Kidney epithelial cell (primary cell): Measurements from ENCODE around the gene ITPKB. TPM values are rescaled to one million over a fixed set of nuclear protein-coding genes. Genes with fewer than 3 reads are reported as not detected.
"Not testable (repeated sequence)": the region's sequence is repeated elsewhere in the genome, so short reads cannot be mapped to it uniquely, and the experiment has no call there.

Experiments
- DNase-seq: peaks from one replicate; pipeline ENCODE4 v3.0.0-alpha.2; 2010; ENCODE audit warnings: low read depth
- H3K27me3 ChIP-seq: 2 replicates; pipeline ENCODE4 v1.6.0; 2011; ENCODE audit warnings: low read length; ENCODE audit not compliant: control insufficient read depth, insufficient read depth
- H3K36me3 ChIP-seq: 2 replicates; pipeline ENCODE4 v1.5.1; 2011; ENCODE audit warnings: low read length; ENCODE audit not compliant: control insufficient read depth, insufficient read depth
- H3K4me3 ChIP-seq: 2 replicates; pipeline ENCODE4 v1.5.1; 2011; ENCODE audit warnings: low read depth, mild to moderate bottlenecking, control low read depth, low read length
- CTCF ChIP-seq: IDR thresholded peaks from 2 replicates; pipeline ENCODE4 v1.5.1; 2011; ENCODE audit warnings: mild to moderate bottlenecking, moderate library complexity, low read length, control low read depth, inconsistent platforms; ENCODE audit not compliant: insufficient read depth, poor library complexity, severe bottlenecking
- total RNA-seq: library from RNA; depleted of rRNA; stranded (reverse); fragments of >200 nt; gene quantifications from 2 replicates; pipeline ENCODE4 v1.2.3, GENCODE V29; 2015

The ITPKB gene
- total RNA-seq, 1 donor from 2014 or later = 11.7 TPM

- Histone ChIP-seq H3K36me3 (no peaks in the 10 kb centered on the region), H3K27me3 (no peaks in the 10 kb centered on the region), H3K4me3 (no peak overlapping the region)
- no peak for DNase-seq
- TF ChIP-seq CTCF = no peak
These were observed 37.9 kb upstream of the ITPKB start for GRCh38 chr1:226776975-226777374.

DNA sequence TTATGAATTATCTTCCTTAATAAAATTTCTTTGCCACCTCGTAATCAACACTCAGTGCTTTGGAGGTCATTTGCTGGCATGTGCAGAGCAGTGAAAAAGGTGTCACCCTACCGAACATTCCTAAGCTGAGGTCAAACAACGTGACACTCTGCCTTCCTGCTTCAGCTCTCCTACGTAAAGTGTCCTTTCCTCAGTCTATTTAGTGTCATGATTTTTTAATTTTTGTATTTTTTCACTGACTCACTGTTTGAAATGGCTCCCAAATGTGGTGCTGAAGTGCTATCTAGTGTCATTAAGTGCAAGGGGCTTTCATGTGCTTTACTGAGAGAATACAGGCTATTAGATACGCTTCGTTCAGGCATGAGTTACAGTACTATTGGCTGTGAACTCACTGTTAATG, 37.0 kb upstream of the ITPKB start:
- Histone ChIP-seq H3K27me3 (no peaks in the 10 kb centered on the region), H3K36me3 (no peaks in the 10 kb centered on the region)
- no peak for TF ChIP-seq CTCF

DNA sequence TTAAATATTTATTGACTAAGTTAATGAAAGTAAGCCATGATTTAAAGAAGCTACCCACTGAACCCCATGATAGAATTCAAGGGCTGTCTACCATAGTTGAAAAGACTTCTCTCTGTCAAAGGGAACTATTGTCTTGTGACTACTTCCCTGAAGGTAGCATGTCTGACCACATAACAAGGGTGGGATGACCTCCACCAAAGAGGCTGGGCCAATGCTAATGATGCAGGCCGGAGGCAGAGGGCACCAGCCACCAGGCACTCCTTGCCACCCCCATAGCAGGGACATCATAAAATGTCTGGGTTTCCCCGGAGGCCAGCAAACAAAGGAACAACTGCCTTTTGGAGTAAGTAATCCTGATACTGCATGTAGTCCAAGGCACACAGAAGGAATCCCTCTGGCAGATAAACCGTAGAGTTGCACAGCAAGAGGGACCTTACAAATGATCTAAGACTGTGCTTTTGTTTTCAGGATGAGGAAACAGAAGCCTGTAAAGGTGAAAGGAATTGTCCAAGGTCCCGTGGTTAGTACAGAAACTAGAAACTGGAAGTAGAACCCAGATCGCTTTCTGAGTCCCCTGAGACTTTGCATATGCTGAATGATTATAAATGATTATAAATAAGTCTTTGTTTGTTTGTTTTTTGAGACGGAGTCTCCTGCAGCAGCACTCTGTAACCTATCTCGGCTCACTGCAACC, 33.5 kb upstream of the ITPKB start:
- Histone ChIP-seq H3K27me3 (no peaks in the 10 kb centered on the region), H3K4me3 (no peak overlapping the region), H3K36me3 (no peaks in the 10 kb centered on the region)
- TF ChIP-seq CTCF = no peak
- no peak for DNase-seq

More for the DNA sequence above, 37.0 kb upstream of the ITPKB start:
- no peak overlapping the region for H3K4me3 ChIP-seq
- DNase-seq = no peak

DNA sequence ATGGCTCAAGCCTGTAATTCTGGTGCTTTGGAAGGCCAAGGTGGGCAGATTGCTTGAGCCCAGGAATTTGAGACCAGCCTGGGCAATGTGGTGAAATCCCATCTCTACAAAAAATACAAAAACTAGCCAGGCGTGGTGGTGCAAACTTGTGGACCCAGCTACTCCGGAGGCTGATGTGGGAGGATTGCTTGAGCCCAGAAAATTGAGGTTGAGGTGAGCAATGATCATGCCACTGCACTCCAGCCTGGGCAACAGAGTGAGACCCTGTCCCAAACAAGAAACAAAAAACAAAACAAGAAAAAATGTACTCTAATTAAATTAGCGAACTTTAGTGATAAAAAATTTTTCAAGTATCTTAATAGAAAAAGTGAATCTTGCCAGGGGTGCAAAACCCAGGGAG, 28.1 kb upstream of the ITPKB start:
- H3K4me3 ChIP-seq = not testable (repeated sequence)

GRCh38 chr1:226766565-226766964, 27.5 kb upstream of the ITPKB start:
- no peak for DNase-seq
- Histone ChIP-seq H3K4me3 (no peak overlapping the region), H3K27me3 (no peaks in the 10 kb centered on the region), H3K36me3 (no peaks in the 10 kb centered on the region)
- no peak for TF ChIP-seq CTCF

More for the DNA sequence above, 28.1 kb upstream of the ITPKB start:
- DNase-seq, H3K27me3 ChIP-seq, H3K36me3 ChIP-seq: not testable (repeated sequence)

DNA sequence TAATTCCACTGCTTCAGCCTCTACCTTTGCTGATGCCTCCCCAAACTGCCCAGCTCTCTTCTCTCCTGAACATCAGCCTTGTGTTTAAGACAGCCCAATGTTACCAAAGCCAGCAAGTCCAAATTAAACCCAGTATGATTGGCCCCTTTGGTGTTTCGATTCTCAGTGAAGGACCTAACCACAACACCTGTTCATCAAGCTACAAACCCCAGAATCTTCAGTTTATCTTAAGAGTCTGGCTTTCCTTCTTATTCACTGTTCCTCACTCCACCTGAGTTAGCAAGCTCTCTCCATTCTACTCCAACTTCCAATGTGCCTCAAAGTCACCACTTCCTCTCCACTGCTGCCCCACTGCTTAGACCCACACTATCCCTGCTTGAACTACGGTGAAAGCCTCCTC, 25.5 kb upstream of the ITPKB start:
- no peaks in the 10 kb centered on the region for H3K36me3 ChIP-seq
- DNase-seq = no peak
- no peaks in the 10 kb centered on the region for H3K27me3 ChIP-seq
- no peak overlapping the region for H3K4me3 ChIP-seq
- no peak for TF ChIP-seq CTCF
